Left kidney (tissue), 2 donors: Measurements from ENCODE around the gene MIOX. TPM values are rescaled to one million over a fixed set of nuclear protein-coding genes. Genes with fewer than 3 reads are reported as not detected.

ENCODE experiments used
- DNase-seq: peaks from one replicate; pipeline ENCODE4 v3.0.0-alpha.2; 2013
- polyA plus RNA-seq: library from polyadenylated mRNA; unstranded; fragments of 120-200 nt; gene quantifications from one replicate; pipeline ENCODE4 v1.2.1, GENCODE V29; 2013; ENCODE audit not compliant: insufficient read length

The MIOX gene
- polyA plus RNA-seq, 1 donor = 6.1 TPM

DNA sequence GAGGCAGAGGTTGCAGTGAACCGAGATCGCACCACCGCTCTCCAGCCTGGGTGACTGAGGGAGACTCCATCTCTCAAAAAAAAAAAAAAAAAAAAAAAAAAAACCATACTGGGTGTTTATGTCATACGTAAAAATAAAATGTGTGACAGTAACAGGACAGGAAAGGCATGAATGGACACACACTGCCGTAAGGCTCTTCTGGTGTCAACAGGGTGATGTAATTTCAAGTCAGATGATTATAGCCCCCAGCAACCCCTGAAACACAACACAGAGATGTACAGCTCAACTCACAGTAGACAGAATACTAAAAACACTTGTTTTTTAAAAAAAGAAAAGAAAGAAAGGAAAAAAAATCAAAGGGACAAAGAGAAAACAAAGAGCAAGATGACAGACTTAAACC is 34.0 kb upstream of the MIOX start:
- DNase-seq = no peak

DNA sequence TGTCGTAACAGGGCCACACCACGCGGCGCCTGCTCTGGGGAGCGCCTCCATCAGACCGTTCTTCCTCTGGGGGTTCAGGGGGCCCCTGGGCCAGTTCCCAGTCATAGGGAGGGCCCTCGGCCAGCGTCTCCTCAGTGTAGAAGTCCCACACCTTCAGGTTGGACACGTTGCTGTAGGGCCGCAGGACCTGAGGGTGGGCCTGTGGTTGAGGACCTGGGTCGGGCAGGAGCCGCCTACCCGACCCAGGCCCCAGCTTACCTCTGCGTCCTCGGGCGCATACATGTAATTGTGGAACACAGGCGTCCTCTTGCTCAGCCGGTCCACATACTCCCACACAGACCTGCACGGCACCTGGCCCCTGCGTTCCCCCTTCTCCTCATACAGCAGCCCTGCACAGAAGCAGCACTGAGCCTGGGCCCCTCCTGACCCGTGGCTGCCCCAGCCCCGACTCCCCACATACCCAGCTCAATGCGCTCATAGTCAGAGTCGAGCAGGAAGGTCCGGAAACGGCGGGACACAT is 32.0 kb upstream of the MIOX start:
- DNase-seq = no peak

GRCh38 chr22:50455201-50455600 is 31.5 kb upstream of the MIOX start:
- no peak for DNase-seq

DNA sequence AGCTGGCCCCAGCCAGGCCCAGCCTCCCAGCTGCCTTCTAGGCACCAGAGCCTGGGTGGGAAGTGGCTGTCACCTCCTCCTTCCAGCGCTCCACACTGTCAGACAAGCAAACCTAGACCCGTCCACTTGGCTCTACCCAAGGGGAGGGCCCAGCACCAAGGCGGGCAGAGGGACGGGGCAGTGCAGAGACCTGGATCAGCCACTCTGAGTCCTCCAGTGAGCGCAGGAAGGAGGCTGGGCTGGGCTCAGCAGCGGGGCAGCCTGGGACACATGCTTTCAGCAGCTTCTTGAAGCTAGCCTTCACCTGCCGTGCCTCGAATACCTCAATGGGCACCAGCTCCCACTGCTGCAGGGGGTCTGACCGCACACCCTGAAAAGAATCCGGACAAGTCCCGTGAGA is 30.6 kb upstream of the MIOX start:
- no peak for DNase-seq

DNA sequence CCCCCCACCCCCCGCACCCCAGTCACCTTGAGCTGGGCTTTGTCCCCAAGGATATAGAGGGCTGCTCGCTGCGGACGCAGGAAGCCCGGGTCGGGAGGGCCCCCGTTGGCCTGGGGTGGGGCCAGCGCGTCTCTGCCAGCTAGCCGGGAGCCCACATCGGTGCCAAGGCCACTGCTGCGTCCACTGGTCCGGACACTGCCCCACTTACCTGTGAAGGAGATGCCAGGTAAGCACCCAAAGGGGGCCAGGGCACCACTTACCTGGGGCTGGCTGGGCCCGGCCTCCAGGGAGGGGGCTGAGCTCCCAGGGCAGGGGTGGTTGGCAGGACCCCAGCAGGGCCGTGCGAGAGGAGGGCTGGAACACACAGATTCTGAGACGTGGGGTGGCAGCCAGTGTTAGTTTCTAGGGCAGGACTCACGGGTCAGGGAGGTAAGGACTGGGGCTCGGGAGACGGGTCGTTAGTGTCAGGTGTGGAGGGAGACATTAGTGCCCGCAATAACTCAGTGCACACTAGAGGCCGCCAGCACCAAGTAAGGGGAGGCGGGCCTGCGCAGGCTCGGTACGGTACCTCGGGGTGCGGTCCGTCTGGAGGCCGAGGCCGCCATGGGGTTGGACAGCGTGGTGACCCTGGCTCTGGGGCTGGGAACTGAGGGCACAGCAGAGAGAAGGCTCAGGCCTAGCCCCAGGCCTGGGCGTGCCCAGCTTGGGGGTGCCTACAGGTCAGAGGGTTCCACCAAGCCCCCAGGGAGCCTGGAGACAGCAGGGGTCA is 30.0 kb upstream of the MIOX start:
- no peak for DNase-seq

DNA sequence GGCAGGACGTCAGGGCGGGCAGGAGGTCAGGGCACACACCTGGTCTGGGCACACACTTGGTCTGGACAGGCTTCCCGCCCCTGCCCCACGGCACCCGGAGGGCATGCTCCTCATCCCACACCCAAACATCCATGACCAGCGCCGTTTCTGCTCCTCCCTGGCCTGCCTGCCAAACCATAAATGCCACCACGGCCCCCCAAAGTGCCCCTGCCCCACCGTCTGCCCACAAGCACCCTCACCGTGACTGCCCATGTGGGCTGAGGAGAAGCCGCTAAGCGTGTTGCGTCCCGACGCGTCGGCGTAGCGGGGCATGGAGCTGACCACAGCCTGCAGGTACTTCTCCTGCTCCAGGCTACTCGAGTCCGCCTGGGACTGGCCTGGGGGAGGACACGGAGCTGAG is 27.6 kb upstream of the MIOX start:
- DNase-seq = no peak

- no peak for DNase-seq
Observed at GRCh38 chr22:50459496-50460140, 27.0 kb upstream of the MIOX start.

- DNase-seq = no peak
Observed at GRCh38 chr22:50460938-50461337, 25.7 kb upstream of the MIOX start.

DNA sequence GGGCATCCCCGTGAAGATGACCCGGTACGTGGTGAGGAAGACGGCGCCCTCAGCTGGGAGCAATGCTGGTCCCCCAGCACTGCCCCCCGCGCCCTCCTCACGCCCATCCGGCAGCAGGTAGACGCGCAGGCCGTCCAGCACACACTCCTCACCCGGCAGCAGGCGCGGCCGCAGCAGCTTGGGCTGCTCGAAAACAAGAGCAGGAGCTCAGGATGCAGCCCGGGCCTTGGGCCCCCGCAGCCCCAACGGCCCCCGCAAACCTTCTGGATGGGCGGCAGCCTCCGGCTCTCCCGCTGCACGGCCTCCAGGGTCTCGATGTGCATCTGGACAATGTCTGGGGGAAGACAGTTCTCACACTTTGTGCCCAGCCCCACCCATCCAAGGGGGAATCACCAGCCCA is 25.1 kb upstream of the MIOX start:
- DNase-seq = no peak

DNA sequence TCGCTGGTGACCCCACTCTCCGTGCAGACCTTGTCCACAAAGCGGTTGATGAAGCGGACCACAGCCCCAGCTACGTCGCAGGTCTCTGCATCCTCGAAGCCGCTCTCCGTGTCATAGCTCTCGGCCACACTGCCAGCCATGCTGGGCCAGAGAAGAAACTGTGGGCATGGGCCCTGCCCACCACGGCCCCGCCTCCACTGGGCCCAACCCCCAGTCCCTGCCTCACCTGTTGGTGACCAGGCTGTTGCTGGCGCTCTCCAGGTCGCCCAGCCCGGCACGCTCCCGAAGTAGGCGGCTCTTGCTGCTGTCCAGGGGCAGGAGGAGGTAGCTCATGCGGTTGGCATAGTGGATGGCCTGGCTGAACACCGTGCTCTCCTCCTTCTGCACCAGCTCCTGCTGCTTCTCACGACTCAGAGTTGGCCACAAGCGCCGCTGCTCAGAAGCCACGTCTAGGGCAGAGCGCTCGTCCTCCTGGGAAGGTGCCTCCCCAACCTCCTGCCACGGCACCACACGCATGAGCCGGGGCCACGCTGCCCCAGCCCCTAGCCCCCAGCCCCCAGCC is 24.6 kb upstream of the MIOX start:
- DNase-seq = no peak

DNA sequence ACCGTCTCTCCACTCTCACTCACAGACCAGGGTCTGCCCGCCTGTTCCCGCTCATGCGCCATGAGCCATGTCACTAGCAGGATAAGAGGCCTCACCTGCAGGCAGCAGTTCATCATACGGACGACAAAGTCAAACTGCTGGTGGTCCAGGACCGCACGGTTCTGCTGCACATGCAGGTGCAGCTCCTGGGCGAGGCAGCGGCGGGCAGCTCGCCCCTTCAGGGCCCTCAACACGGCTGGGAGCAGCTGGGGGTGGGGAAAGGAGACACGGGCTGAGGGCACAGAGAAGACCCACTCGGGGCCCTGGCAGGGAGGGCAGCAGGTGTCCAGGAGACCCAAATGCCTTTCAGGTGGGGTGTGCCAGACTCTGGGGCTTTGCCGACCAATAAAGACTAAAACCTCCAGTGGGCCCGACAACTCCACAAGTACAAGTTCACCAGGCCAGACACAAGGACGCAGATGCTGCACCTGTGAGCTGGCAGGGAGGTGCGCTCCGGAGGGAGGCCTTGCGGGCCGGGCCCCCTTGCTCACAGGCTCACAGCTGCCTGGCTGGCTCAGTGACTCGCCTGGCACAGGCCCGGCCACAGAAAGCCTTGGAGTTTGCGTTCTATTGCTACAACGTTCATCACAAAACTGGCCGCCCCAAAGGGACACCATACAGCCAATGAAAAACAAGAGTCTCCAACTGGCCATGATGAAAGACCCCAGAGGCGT is 23.3 kb upstream of the MIOX start:
- no peak for DNase-seq

DNA sequence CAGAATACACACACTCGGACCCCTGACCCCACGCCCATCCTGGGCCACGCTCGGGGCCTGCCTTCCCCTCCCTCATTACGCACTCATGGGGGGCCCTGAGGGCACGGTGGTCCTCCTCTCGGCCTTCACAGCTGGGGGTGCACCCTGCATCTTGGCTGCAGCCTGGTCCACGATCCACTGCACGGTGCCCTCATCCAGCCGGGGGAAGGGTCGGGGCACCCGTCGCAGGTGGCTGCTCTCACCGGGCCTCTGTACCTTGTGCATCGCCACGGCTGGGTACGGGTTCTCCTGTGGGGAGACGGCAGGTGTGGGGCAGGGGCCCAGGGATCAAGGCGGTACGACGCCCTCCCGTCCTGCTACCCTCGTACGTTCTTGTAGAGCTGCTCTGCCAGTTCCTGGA is 22.2 kb upstream of the MIOX start:
- DNase-seq = no peak

DNA sequence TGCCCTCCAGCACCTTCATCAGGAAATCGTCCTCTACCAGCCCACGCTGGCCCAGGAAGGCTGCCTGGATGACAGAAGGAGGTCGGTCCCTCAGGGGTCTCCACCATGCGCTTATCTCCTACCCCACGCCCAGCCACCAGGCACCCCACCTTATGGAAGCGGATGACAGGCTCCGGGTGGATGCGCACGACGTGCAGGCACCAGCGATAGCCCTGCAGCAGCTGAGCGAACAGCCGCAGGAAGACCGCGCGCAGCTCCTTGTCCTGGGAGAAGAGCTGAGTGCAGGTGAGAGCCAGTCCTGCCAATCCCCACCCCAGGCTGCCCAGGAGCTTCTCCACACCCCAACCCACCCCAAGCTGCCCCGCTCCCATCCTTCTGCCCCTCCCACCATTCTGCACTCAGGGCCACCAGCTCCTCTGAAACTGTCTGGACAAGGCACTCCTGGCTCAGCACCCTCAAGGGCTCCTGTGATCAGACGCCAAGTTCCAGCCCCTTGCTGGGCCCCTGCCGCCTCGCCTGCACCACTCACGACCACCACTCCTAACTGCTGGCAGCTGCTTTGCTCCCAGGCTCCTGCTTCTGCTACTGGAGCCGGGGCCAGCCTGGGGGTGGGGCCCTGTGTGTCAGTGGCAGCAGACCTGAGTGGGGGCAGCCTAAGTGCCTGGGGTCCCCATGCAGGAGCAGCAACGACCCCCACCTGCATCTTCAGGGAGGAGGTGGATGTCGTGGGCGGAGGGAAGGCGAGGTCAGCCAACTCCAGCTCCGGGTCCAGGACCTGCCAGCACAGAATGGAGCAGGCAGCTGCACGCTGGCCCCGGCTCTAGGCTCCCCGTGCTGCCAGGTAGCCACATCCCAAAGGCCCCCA is 21.4 kb upstream of the MIOX start:
- no peak for DNase-seq

DNA sequence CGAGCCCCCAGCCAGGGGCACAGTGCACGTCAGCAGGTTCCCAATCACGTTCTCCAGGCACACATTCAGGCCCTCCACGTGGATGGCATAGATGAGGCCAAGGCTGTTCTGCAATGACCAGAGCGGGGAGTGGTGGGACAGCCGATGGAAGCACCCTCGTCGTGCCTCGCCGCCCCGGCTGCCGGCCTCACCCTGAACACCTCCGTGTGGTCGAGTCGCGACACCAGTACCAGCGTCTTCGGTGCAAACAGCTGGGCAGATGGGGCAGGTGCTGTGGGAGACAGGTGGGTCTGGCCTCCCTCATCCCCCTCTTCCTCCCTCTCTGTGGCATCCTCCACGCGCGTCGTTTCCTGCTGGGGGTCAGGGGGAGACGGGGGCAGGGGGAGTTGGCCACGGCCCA is 19.3 kb upstream of the MIOX start:
- no peak for DNase-seq

GRCh38 chr22:50467773-50468440 is 18.8 kb upstream of the MIOX start:
- DNase-seq = no peak

GRCh38 chr22:50468626-50469025 is 18.0 kb upstream of the MIOX start:
- DNase-seq = no peak

DNA sequence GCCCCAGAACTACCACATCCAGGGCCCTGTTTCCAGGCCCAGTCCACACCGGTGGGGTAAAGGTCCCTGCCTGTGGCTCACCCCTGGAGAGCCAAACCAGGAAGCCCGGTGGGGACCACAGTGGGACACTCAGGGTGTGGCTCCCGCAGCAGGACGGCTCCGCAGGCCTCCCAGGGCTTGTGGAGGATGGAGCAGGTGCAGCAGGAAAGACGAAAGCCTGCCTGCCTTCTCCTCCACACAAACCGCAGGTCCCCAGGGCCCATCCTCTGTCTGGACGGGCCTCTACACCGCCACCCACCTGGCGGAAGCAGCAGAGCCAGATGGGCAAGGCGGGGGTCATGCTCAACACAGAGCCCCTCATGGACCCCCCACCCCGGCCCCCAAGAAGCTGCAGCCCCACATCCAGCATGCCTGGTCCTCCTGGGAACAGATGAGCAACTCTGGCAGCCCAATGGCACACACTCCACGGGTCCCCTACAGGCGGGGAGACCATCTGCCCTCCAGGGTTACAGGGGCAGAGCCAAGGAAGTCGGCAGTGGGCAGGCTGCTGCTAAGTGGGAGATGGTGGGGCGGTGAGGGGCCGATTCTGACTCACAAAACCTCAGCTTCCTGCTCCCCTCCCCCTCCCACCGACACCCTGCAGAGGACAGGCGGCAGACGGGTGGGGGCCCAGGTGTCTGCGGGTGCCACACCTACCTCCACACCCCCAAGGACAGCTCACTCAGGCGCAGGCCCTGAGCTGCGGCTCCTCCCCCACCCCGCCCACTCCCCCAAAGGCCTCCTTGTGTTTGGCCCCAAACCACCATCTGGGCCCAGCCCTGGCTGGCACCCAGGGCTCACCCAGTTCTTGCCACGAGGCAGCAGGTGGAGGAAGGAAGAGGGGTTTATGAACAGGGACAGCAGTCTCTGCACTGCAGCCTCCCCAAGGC is 17.0 kb upstream of the MIOX start:
- no peak for DNase-seq

DNA sequence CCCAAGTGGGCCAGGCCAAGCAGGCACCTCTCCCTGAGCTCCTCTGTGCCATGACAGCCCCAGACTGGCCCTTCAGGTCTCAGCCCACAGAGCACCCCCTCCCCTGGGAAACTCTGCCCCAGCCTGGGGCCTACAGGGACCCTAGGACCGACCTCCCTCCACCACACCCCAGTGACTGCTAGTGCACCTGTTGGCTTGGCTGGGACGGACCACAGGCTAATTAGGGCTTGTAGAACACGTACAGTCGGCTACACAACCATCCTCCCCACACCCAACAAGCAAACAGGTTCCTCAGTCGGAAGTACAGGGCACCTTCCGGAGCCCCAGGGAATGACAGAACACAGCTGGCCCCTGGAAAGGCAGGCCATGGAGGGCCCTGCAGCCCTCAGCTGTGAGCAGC is 16.2 kb upstream of the MIOX start:
- no peak for DNase-seq

GRCh38 chr22:50471197-50471847 is 15.3 kb upstream of the MIOX start:
- no peak for DNase-seq

DNA sequence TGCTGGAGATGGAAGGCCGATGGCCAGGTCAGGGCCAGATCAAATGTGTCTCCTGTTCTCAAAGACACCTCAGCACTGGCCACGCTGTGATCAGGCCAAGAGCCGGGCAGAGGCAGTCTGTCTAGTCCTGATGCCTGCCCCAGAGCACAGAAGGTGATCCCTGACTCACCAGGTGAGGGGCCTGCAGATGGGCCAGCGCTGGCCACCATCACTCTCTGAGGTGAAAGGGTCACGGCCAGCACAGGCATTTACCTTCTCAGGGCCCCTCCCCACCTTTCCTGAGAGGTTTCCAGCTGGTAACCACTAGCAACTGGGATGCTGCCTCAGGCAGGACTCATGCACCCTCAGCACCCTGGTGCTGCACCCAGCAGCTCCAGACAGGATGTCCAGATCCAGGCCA is 14.7 kb upstream of the MIOX start:
- DNase-seq = no peak
